CD4-positive, CD25-positive, alpha-beta regulatory T cell (primary cell): ENCODE measurements around the gene ATOH7. TPM values are rescaled to one million over a fixed set of nuclear protein-coding genes. Genes with fewer than 3 reads are reported as not detected.

Experiments used
- ATAC-seq, 2 donors: fragments of 150-1000 bp; cut with Tn5 transposase; one replicate each; pipeline ENCODE4 v1.10.0; 2021; ENCODE audit warnings: low read depth in 2 of 2, moderate number of reproducible peaks in 2 of 2, moderate library complexity in 1 of 2
- DNase-seq, 3 donors: peaks; one replicate each; pipeline versions ENCODE4 v3.0.0 to v3.0.0-alpha.2; 2012 to 2022; ENCODE audit warnings: mixed read lengths in 1 of 3
- H3K27ac ChIP-seq: one replicate; pipeline ENCODE4 v1.7.0; 2013; ENCODE audit warnings: mild to moderate bottlenecking, low read length; ENCODE audit not compliant: insufficient read depth, poor library complexity, severe bottlenecking
- H3K27me3 ChIP-seq: one replicate; pipeline ENCODE4 v1.7.0; 2013; ENCODE audit warnings: low read length; ENCODE audit not compliant: control insufficient read depth, insufficient read depth
- H3K36me3 ChIP-seq: one replicate; pipeline ENCODE4 v1.7.0; 2013; ENCODE audit warnings: mild to moderate bottlenecking, low read length, moderate library complexity; ENCODE audit not compliant: control insufficient read depth, insufficient read depth
- H3K4me1 ChIP-seq: 2 replicates; pipeline ENCODE4 v1.7.0; 2013; ENCODE audit warnings: mild to moderate bottlenecking, low read length; ENCODE audit not compliant: insufficient read depth, control insufficient read depth, poor library complexity, severe bottlenecking
- H3K4me3 ChIP-seq: one replicate; pipeline ENCODE4 v1.7.0; 2013; ENCODE audit warnings: low read depth, mild to moderate bottlenecking, low read length, moderate library complexity
- H3K9me3 ChIP-seq, 2 experiments: 1 replicate in 1 of 2; 2 replicates in 1 of 2; pipeline ENCODE4 v1.7.0; 2013; ENCODE audit warnings: low read length in 2 of 2, mild to moderate bottlenecking in 1 of 2, moderate library complexity in 1 of 2; ENCODE audit not compliant: control insufficient read depth in 2 of 2
- H3K27ac Mint-ChIP-seq, 3 donors: one replicate each; pipeline ENCODE4 v1.8.0; 2020 to 2022; ENCODE audit warnings: mild to moderate bottlenecking in 3 of 3, mixed read lengths in 3 of 3, moderate library complexity in 2 of 3
- H3K27me3 Mint-ChIP-seq: one replicate; pipeline ENCODE4 v1.8.0; 2022; ENCODE audit warnings: mild to moderate bottlenecking, mixed read lengths
- H3K36me3 Mint-ChIP-seq: one replicate; pipeline ENCODE4 v1.8.0; 2020; ENCODE audit warnings: mixed read lengths
- H3K4me1 Mint-ChIP-seq, 4 donors: one replicate each; pipeline ENCODE4 v1.8.0; 2020 to 2022; ENCODE audit warnings: mixed read lengths in 4 of 4, mild to moderate bottlenecking in 1 of 4
- H3K4me3 Mint-ChIP-seq, 4 donors: one replicate each; pipeline ENCODE4 v1.8.0; 2020 to 2022; ENCODE audit warnings: mild to moderate bottlenecking in 4 of 4, mixed read lengths in 4 of 4, moderate library complexity in 3 of 4
- H3K9me3 Mint-ChIP-seq, 7 donors: one replicate each; pipeline ENCODE4 v1.8.0; 2020 to 2022; ENCODE audit warnings: mixed read lengths in 7 of 7, mild to moderate bottlenecking in 3 of 7, moderate library complexity in 2 of 7
- polyA plus RNA-seq, 4 donors: library from polyadenylated mRNA; unstranded; fragments of 300-500 nt; fragmentation: Illumina TruSeq; gene quantifications; one replicate each; pipeline ENCODE4 v1.2.3, GENCODE V29; 2021
- total RNA-seq: library from RNA; stranded (reverse); gene quantifications from one replicate; pipeline ENCODE4 v1.2.3, GENCODE V29; 2022

Gene ATOH7
- total and polyA plus RNA-seq, 5 donors from 2014 or later = not detected

DNA sequence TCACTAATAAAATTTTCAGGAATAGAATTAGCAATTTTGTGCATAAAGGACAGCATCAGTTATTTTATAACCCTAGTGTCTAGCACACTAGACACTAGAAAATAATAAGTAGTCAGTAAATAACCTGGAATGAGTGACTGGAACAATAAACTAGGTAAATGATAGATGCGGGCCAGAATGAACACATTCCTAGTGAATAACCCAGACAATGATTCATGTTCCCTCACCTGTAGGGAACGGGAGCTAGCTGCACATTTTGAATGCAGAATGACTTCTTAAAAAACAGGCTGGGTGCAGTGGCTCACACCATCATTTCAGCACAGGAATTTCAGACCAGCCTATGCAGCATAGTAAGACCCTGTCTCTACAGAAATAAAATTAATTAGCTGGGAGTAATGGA lies 3.2 kb upstream of the ATOH7 start:
- DNase-seq (no peak), ATAC-seq (no peak)
- Histone ChIP-seq H3K4me1 (peaks cover 10% of the 10 kb centered on the region), H3K4me3 (no peak overlapping the region), H3K27ac (no peak overlapping the region), H3K36me3 (no peaks in the 10 kb centered on the region), H3K9me3 (no peaks in the 10 kb centered on the region), H3K27me3 (peaks cover 18% of the 10 kb centered on the region)
- Mint-ChIP-seq H3K4me3 (no peak overlapping the region), H3K36me3 (no peaks in the 10 kb centered on the region), H3K9me3 (peaks cover 0 to 2% (median 0%) of the 10 kb centered on the region in 7 donors), H3K27ac (no peak overlapping the region), H3K27me3 (peaks cover 42% of the 10 kb centered on the region), H3K4me1 (peaks cover 0 to 8% (median 1%) of the 10 kb centered on the region in 4 donors)

DNA sequence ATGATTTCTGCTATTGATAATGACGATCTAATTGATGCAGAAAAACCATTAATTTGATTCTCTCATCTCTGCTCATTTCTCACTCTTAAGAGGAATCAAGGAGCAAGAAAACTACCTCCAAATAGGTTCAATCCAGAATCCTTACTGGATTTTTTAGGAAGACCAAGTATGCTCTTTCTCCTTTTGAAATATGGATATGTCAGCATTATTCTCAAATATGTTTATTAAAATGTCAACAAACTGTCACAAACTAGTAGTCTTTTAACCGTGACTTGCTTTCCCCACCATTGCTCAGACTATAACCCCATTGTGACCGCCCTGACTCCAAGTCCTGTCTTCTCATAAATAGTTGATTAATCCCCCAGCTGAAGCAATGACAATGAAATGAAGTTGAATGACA lies 1.1 kb upstream of the ATOH7 start:
- peaks cover 49% of the 10 kb centered on the region for H3K27me3 Mint-ChIP-seq
- peaks cover 27% of the 10 kb centered on the region for H3K27me3 ChIP-seq
- H3K4me1 ChIP-seq = peaks cover 10% of the 10 kb centered on the region
- no peak for ATAC-seq
- H3K4me3 Mint-ChIP-seq = peak overlapping the region in 1 of 4 donors; percentile 5
- H3K9me3 ChIP-seq = no peaks in the 10 kb centered on the region
- H3K9me3 Mint-ChIP-seq = no peaks in the 10 kb centered on the region
- H3K4me1 Mint-ChIP-seq = peaks cover 0 to 8% (median 1%) of the 10 kb centered on the region in 4 donors
- H3K4me3 ChIP-seq = no peak overlapping the region
- no peak for DNase-seq
- H3K27ac ChIP-seq = no peak overlapping the region
- no peaks in the 10 kb centered on the region for H3K36me3 Mint-ChIP-seq
- no peaks in the 10 kb centered on the region for H3K36me3 ChIP-seq
- no peak overlapping the region for H3K27ac Mint-ChIP-seq

DNA sequence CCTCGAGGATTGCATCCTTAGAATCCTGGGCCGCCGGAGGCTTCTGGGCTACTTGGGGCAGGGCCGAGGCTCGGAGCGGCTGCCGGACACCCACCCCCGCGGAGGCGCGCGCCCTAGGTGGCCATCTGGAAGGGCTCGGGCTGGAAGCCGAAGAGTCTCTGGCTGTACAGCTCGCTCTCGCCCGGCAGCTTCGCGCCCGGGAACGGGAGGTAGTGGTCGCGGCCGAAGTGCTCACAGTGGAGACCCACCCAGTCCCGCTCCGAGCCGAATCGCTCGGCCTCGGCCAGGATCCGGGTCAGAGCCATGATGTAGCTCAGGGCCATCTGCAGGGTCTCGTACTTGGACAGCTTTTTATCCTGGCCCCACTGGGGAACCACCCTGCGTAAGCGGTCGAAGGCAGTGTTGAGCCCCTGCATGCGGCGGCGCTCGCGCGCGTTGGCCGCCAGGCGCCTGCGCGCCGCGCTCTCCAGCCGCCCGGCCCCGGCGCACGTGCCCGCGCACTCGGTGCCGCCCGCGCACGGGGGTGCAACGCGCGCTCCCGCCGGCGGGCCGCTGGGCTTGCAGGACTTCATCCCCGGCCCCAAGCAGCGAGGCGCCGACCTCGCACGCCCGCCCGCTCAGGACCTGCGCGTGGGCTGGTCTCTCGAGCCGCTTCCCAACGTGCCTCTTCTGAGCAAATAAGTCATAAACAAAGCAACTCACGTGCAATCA lies 652 bp downstream of the ATOH7 start:
- Mint-ChIP-seq H3K36me3 (no peaks in the 10 kb centered on the region), H3K9me3 (no peaks in the 10 kb centered on the region), H3K27ac (no peak overlapping the region), H3K4me3 (peak overlapping the region in 3 of 4 donors; percentile 68 to 71 (median 71)), H3K27me3 (peaks cover 62% of the 10 kb centered on the region), H3K4me1 (peaks cover 0 to 8% (median 1%) of the 10 kb centered on the region in 4 donors)
- H3K4me1 ChIP-seq = peaks cover 10% of the 10 kb centered on the region
- no peaks in the 10 kb centered on the region for H3K9me3 ChIP-seq
- ATAC-seq (peak; percentile 45 to 46), DNase-seq (peak in 1 of 3 donors; percentile 36)
- peaks cover 27% of the 10 kb centered on the region for H3K27me3 ChIP-seq
- H3K4me3 ChIP-seq = peak overlapping the region; percentile 37
- H3K27ac ChIP-seq = no peak overlapping the region
- no peaks in the 10 kb centered on the region for H3K36me3 ChIP-seq

DNA sequence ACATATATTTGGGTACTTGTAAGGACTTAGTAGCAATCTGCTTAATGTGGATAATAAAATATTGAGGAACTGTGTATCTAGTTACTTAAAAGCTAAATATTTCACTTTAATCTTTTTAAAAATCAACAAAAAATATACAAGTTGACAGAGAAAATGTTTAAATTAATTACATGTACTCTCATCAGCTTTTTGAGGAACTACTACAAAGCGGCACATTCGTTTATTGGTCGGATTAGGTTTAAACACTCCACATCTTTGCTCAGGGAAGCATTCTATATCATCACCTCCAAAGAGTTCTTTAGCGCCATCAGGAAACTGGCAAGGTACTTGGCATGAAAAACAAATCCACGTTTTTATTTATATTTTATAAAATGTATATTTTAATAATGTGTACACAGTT lies 1.6 kb downstream of the ATOH7 start:
- Histone ChIP-seq H3K9me3 (no peaks in the 10 kb centered on the region), H3K36me3 (no peaks in the 10 kb centered on the region), H3K27me3 (peaks cover 27% of the 10 kb centered on the region), H3K4me3 (no peak overlapping the region), H3K4me1 (peaks cover 10% of the 10 kb centered on the region), H3K27ac (no peak overlapping the region)
- no peaks in the 10 kb centered on the region for H3K36me3 Mint-ChIP-seq
- H3K9me3 Mint-ChIP-seq = no peaks in the 10 kb centered on the region
- H3K27ac Mint-ChIP-seq = no peak overlapping the region
- DNase-seq (no peak), ATAC-seq (no peak)
- H3K4me1 Mint-ChIP-seq = peaks cover 0 to 8% (median 1%) of the 10 kb centered on the region in 4 donors
- peak overlapping the region in 1 of 4 donors; percentile 68 for H3K4me3 Mint-ChIP-seq
- H3K27me3 Mint-ChIP-seq = peaks cover 63% of the 10 kb centered on the region

DNA sequence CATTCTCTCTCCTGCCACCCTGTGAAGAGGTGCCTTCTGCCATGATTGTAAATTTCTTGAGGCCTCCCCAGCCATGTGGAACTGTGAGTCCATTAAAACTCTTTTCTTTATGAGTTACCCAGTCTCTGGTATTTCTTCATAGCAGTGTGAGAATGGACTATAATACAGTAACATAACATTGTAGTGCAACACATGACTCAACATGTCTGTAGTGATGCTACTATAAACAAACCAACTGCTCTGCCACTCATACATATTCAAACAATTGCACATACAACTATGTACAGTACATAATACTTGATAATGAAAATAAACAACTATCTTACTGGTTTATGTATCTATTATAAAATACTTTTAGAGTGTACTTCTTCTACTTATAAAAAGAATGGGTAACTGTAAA lies 7.1 kb downstream of the ATOH7 start:
- H3K27me3 ChIP-seq = peaks cover 6% of the 10 kb centered on the region
- H3K27ac ChIP-seq = no peak overlapping the region
- H3K36me3 ChIP-seq = no peaks in the 10 kb centered on the region
- DNase-seq = no peak
- Mint-ChIP-seq H3K36me3 (no peaks in the 10 kb centered on the region), H3K27ac (no peak overlapping the region), H3K4me1 (no peaks in the 10 kb centered on the region), H3K4me3 (no peak overlapping the region), H3K27me3 (peaks cover 36% of the 10 kb centered on the region), H3K9me3 (peaks cover 0 to 2% (median 0%) of the 10 kb centered on the region in 7 donors)
- H3K9me3 ChIP-seq = no peaks in the 10 kb centered on the region
- H3K4me1 ChIP-seq = no peaks in the 10 kb centered on the region
- ATAC-seq = no peak
- H3K4me3 ChIP-seq = no peak overlapping the region

DNA sequence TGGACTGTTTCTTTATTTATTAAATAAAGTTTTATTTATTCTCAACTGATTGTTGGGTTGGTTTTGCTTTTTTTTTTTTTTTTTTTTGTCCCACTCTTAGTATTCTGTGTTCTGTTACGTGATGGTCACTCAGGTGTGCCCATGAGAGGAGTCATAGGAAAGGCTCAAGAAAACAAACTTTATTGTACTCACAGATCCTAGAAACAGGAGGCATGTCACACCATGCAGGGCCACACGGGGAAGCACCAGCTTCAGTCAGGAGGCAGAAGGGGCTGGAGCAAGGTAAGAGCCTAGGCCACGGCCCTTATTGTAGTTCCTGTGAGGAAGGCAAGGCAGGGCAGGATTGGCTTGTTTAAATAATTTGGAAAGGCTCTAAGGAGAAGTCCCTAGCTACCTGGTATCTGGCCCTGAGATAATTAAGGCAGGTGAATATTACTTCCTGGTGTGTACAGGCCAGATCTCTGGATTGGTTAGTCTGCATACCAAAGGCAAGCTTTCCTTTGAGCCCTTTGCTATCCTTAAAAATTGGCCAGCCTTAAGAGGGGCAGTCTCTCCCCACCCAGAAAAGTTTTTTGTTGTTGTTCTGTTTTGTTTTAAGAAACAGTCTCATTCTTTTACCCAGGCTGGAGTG lies 8.3 kb downstream of the ATOH7 start:
- no peak overlapping the region for H3K27ac ChIP-seq
- no peaks in the 10 kb centered on the region for H3K36me3 Mint-ChIP-seq
- no peak overlapping the region for H3K27ac Mint-ChIP-seq
- no peak overlapping the region for H3K4me3 ChIP-seq
- H3K4me1 Mint-ChIP-seq = no peaks in the 10 kb centered on the region
- no peak for DNase-seq
- H3K4me1 ChIP-seq = no peaks in the 10 kb centered on the region
- H3K9me3 Mint-ChIP-seq = peaks cover 0 to 2% (median 0%) of the 10 kb centered on the region in 7 donors
- H3K27me3 ChIP-seq = peaks cover 2% of the 10 kb centered on the region
- H3K4me3 Mint-ChIP-seq = no peak overlapping the region
- ATAC-seq = no peak
- H3K27me3 Mint-ChIP-seq = peaks cover 31% of the 10 kb centered on the region
- H3K36me3 ChIP-seq = no peaks in the 10 kb centered on the region
- H3K9me3 ChIP-seq = no peaks in the 10 kb centered on the region

DNA sequence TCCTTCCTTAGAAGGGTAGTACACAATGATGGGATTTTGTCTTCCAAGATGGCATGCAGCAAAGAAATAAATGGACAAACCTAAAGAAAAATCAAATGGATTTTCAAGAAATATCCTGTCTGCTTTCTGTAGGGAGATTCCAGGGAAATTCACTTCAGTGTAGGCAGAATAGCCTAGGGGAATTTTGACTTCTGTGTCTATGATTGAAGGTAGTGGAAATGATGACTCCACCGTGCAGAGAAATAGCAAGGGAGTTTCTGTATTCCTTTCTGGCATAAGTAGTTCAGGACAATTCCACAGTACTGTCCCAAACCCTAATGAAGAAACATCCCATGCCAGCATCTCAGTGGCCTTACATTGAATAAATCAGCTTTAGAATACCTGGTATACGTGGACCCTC lies 9.5 kb downstream of the ATOH7 start:
- Histone ChIP-seq H3K4me1 (no peaks in the 10 kb centered on the region), H3K27ac (no peak overlapping the region), H3K27me3 (peaks cover 2% of the 10 kb centered on the region), H3K36me3 (no peaks in the 10 kb centered on the region), H3K4me3 (no peak overlapping the region), H3K9me3 (no peaks in the 10 kb centered on the region)
- Mint-ChIP-seq H3K4me1 (no peaks in the 10 kb centered on the region), H3K36me3 (no peaks in the 10 kb centered on the region), H3K27me3 (peaks cover 25% of the 10 kb centered on the region), H3K4me3 (no peak overlapping the region), H3K9me3 (peaks cover 0 to 2% (median 0%) of the 10 kb centered on the region in 7 donors), H3K27ac (no peak overlapping the region)
- ATAC-seq (no peak), DNase-seq (no peak)

DNA sequence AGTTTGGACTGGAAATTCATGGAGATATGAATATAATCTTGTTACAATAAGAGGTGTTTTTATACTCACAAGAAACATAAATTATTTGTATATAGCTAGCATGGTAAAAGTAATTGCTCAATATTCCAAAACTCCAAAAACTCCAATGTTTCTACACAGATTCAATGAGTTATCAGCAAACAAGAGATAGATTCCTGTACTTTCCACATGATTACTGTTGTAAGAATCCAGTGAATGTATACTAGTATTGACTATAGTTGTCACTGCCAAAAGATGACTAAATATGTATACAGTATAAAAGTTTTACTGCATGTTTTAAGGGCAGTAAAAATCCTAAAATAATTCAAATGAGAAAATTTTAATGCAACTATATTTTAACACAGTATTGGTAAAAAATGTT lies 10.7 kb downstream of the ATOH7 start:
- Mint-ChIP-seq H3K9me3 (peaks cover 0 to 2% (median 0%) of the 10 kb centered on the region in 7 donors), H3K27ac (no peak overlapping the region), H3K36me3 (no peaks in the 10 kb centered on the region), H3K4me1 (no peaks in the 10 kb centered on the region), H3K4me3 (no peak overlapping the region), H3K27me3 (peaks cover 13% of the 10 kb centered on the region)
- no peak for ATAC-seq
- H3K9me3 ChIP-seq = no peaks in the 10 kb centered on the region
- no peak overlapping the region for H3K27ac ChIP-seq
- H3K4me1 ChIP-seq = no peaks in the 10 kb centered on the region
- no peaks in the 10 kb centered on the region for H3K36me3 ChIP-seq
- DNase-seq = no peak
- H3K4me3 ChIP-seq = no peak overlapping the region
- peaks cover 2% of the 10 kb centered on the region for H3K27me3 ChIP-seq
